A673 (cell line): ENCODE data around the gene AUP1. TPM values are rescaled to one million over a fixed set of nuclear protein-coding genes. Genes with fewer than 3 reads are reported as not detected.

Source experiments
- BruUV-seq: library from RNA; stranded (reverse); fragments of 400-500 nt; replicated peaks from 2 replicates; lab custom pipeline; 2021; lab: Mats Ljungman, UMichigan
- CTCF ChIA-PET: fragments of 300-600 bp; sonication (Branson Sonifier 250); formaldehyde crosslinking; loops from one replicate; lab custom pipeline; 2022; ENCODE audit warnings: antibody characterized with exemption; lab: Charles Lee
- POLR2A ChIA-PET: fragments of 300-600 bp; sonication (Branson Sonifier 250); formaldehyde crosslinking; loops from one replicate; lab custom pipeline; 2022; ENCODE audit warnings: antibody characterized with exemption; ENCODE audit not compliant: low non-redundant PET; lab: Charles Lee
- DNase-seq: peaks from one replicate; pipeline ENCODE4 v3.0.0-alpha.2; 2015; ENCODE audit warnings: low spot score
- H3K27ac ChIP-seq: fragments of 200-600 bp; sonication (generic); 2 replicates; pipeline ENCODE4 v1.5.1; 2016; ENCODE audit warnings: mixed run types, low read depth, mild to moderate bottlenecking, mixed read lengths, antibody characterized with exemption, low read length; ENCODE audit not compliant: poor library complexity, severe bottlenecking
- H3K27me3 ChIP-seq: fragments of 200-600 bp; sonication (generic); replicated peaks from 2 replicates; pipeline ENCODE4 v1.6.1; 2017; ENCODE audit warnings: mixed run types, low read depth, mild to moderate bottlenecking, mixed read lengths, antibody characterized with exemption, low read length; ENCODE audit not compliant: insufficient read depth, poor library complexity
- H3K36me3 ChIP-seq: fragments of 200-600 bp; sonication (generic); 2 replicates; pipeline ENCODE4 v1.6.1; 2016; ENCODE audit warnings: mixed run types, mild to moderate bottlenecking, mixed read lengths, antibody characterized with exemption, low read length; ENCODE audit not compliant: insufficient read depth, poor library complexity, severe bottlenecking
- H3K4me1 ChIP-seq: fragments of 200-600 bp; sonication (generic); 2 replicates; pipeline ENCODE4 v1.6.1; 2017; ENCODE audit warnings: mixed run types, mild to moderate bottlenecking, mixed read lengths, antibody characterized with exemption, low read length; ENCODE audit not compliant: insufficient read depth, poor library complexity, severe bottlenecking
- H3K4me3 ChIP-seq: fragments of 200-600 bp; sonication (generic); 2 replicates; pipeline ENCODE4 v1.5.1; 2016; ENCODE audit warnings: low read depth, mixed run types, mild to moderate bottlenecking, mixed read lengths, low read length; ENCODE audit not compliant: poor library complexity, severe bottlenecking
- H3K9me3 ChIP-seq: fragments of 200-600 bp; sonication (generic); 2 replicates; pipeline ENCODE4 v1.6.1; 2016; ENCODE audit warnings: mixed run types, low read depth, mild to moderate bottlenecking, mixed read lengths, antibody characterized with exemption, low read length; ENCODE audit not compliant: poor library complexity, severe bottlenecking
- EZH2 ChIP-seq: fragments of 200-600 bp; sonication (generic); IDR thresholded peaks from 2 replicates; pipeline ENCODE4 v1.6.1; 2017; ENCODE audit warnings: borderline replicate concordance, low read depth, mild to moderate bottlenecking, mixed read lengths, antibody characterized with exemption, low read length; ENCODE audit not compliant: poor library complexity, severe bottlenecking
- intact Hi-C: fragments of 100-400 bp; cut with micrococcal nuclease; formaldehyde crosslinking; loops from one replicate; pipeline ENCODE4 v1.10.0; 2022; ENCODE audit not compliant: unreplicated experiment
- total RNA-seq: library from RNA; stranded (reverse); gene quantifications from 2 replicates; pipeline ENCODE4 v1.2.3, GENCODE V29; 2021
- TF ChIP-seq, protein P1 (sequence below): fragments of 300-800, 200-600 bp; sonication (generic); conservative IDR thresholded peaks from 2 replicates; pipeline ENCODE4 v1.5.1; 2017; ENCODE audit warnings: low read depth, mild to moderate bottlenecking, antibody characterized with exemption, low read length, moderate library complexity, mixed read lengths

AUP1 gene
- total RNA-seq, 1 experiment from 2014 or later = 126 TPM

- Histone ChIP-seq H3K4me1 (no peaks in the 10 kb centered on the region), H3K27me3 (no peaks in the 10 kb centered on the region), H3K9me3 (no peaks in the 10 kb centered on the region), H3K4me3 (no peak overlapping the region), H3K36me3 (no peaks in the 10 kb centered on the region), H3K27ac (no peak overlapping the region)
- BruUV-seq = no TSS peak
- peak; percentile 62 for DNase-seq
- TF ChIP-seq EZH2 = no peak
- TF ChIP-seq, protein P1, sequence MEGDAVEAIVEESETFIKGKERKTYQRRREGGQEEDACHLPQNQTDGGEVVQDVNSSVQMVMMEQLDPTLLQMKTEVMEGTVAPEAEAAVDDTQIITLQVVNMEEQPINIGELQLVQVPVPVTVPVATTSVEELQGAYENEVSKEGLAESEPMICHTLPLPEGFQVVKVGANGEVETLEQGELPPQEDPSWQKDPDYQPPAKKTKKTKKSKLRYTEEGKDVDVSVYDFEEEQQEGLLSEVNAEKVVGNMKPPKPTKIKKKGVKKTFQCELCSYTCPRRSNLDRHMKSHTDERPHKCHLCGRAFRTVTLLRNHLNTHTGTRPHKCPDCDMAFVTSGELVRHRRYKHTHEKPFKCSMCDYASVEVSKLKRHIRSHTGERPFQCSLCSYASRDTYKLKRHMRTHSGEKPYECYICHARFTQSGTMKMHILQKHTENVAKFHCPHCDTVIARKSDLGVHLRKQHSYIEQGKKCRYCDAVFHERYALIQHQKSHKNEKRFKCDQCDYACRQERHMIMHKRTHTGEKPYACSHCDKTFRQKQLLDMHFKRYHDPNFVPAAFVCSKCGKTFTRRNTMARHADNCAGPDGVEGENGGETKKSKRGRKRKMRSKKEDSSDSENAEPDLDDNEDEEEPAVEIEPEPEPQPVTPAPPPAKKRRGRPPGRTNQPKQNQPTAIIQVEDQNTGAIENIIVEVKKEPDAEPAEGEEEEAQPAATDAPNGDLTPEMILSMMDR = no peak
- intact Hi-C loops = no loop called here
- ChIA-PET POLR2A (no interaction called here), CTCF (no interaction called here)
Measured at GRCh38 chr2:74573747-74574562, 44.4 kb upstream of the AUP1 start.

DNA sequence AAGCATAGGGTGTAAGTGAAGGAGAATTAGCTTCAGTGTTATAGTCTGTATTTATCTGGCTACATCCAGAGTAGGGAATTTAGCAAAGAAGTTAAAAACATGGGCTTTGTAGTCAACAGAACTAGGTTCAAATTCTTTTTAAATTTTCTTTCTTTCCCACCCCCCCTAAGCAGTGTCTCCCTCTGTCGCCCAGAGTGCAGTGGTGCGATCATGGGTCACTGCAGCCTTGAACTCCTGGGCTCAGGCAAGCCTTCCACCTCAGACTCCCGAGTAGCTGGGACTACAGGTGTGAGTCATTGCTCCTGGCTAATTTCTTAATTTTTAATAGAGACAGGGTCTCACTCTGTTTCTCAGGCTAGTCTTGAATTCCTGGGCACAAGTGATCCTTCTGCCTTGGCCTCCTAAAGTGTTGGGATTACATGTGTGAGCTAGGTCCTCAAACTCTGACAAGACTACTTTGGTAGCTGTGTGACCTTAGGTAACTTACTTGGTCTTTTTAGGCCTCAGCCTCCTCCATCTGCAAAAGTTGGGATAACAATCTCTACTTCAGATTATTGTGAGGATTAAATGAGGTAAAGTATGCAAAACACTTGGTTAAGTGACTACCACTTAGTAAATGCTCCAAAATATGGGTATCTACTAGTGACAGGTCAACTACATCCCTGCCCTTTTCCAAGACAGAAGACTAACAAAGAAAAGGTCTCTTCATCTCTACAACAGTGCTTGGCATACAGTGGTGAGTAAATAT, 42.8 kb upstream of the AUP1 start:
- no TSS peak for BruUV-seq
- intact Hi-C loops = no loop called here
- H3K27ac ChIP-seq = no peak overlapping the region
- H3K4me1 ChIP-seq = no peaks in the 10 kb centered on the region
- DNase-seq = no peak
- CTCF ChIA-PET = no interaction called here
- no peaks in the 10 kb centered on the region for H3K27me3 ChIP-seq
- POLR2A ChIA-PET = no interaction called here
- H3K36me3 ChIP-seq = no peaks in the 10 kb centered on the region
- H3K9me3 ChIP-seq = no peaks in the 10 kb centered on the region
- TF ChIP-seq, protein P1 = no peak
- H3K4me3 ChIP-seq = no peak overlapping the region

DNA sequence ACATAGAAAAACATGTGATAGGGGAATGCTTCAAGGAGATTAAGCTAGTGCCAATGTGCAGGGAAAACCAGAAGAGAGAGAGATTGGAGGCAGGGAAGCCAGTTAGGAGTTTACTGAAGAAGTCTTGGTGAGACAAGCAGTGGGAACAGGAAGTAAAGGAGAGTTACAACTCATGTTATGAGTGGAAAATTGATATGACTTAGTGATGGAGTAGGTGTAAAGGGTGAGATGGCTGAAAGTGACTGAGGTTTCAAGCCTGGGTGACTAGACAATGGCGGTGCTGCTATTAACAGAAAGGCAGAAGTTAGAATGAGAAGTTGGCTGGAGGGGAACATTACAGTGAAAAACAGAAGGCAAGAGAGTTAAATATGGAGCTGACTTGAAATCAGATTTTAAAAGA, 41.6 kb upstream of the AUP1 start:
- H3K4me1 ChIP-seq = no peaks in the 10 kb centered on the region
- no peak for DNase-seq
- no peaks in the 10 kb centered on the region for H3K9me3 ChIP-seq
- no peaks in the 10 kb centered on the region for H3K27me3 ChIP-seq
- TF ChIP-seq, protein P1 = no peak
- no peak for TF ChIP-seq EZH2
- no peaks in the 10 kb centered on the region for H3K36me3 ChIP-seq
- intact Hi-C loops = no loop called here
- no peak overlapping the region for H3K4me3 ChIP-seq
- POLR2A ChIA-PET = no interaction called here
- BruUV-seq = no TSS peak
- CTCF ChIA-PET = no interaction called here
- no peak overlapping the region for H3K27ac ChIP-seq
